GM12801 (cell line): ENCODE data around the gene ELOVL2.

Source experiments
- CTCF ChIP-seq: IDR thresholded peaks from one replicate; pipeline ENCODE4 v1.5.1; 2011; ENCODE audit warnings: control low read depth; ENCODE audit not compliant: insufficient read length; ENCODE audit errors: extremely low read depth

ELOVL2 gene

GRCh38 chr6:11028959-11029358 is 15.1 kb downstream of the ELOVL2 start:
- no peak for TF ChIP-seq CTCF

- no peak for TF ChIP-seq CTCF
Observed at GRCh38 chr6:11027565-11028110, 16.5 kb downstream of the ELOVL2 start.

GRCh38 chr6:11025921-11026635 is 18.0 kb downstream of the ELOVL2 start:
- no peak for TF ChIP-seq CTCF

- no peak for TF ChIP-seq CTCF
Observed at GRCh38 chr6:11025130-11025529, 19.0 kb downstream of the ELOVL2 start.

GRCh38 chr6:11023032-11023431 is 21.1 kb downstream of the ELOVL2 start:
- no peak for TF ChIP-seq CTCF

- TF ChIP-seq CTCF = no peak
Observed at GRCh38 chr6:11021714-11022113, 22.4 kb downstream of the ELOVL2 start.

GRCh38 chr6:11021003-11021402 is 23.1 kb downstream of the ELOVL2 start:
- TF ChIP-seq CTCF = no peak
